Measurements from ENCODE around the gene OTOGL. TPM values are rescaled to one million over a fixed set of nuclear protein-coding genes. Genes with fewer than 3 reads are reported as not detected.
"Not testable (repeated sequence)": the region's sequence is repeated elsewhere in the genome, so short reads cannot be mapped to it uniquely, and the experiment has no call there.

The OTOGL gene
- total RNA-seq, 3 donors from 2014 or later: 0.10 to 0.66 (median 0.61) TPM

DNA sequence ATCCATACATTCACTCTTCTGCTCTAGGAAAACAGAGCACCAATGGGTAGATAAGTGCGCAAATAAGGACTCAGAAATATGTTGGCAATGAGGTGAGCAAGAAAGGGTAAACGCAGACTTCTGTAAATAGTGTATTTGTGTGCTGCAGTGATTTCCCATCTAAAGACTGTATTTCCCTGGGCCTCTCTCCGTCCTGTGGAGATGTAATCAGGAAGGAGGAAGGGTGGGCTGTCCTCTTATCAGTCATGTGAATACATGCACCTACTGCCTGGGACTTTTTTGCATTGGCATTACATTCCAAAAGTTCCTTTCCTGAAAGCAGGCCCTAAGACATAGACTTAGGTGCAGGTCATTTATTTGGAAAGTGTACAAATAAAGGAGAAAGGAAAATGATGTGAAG is 114.5 kb downstream of the OTOGL start:
- no peak for DNase-seq
- TF ChIP-seq, protein P1, sequence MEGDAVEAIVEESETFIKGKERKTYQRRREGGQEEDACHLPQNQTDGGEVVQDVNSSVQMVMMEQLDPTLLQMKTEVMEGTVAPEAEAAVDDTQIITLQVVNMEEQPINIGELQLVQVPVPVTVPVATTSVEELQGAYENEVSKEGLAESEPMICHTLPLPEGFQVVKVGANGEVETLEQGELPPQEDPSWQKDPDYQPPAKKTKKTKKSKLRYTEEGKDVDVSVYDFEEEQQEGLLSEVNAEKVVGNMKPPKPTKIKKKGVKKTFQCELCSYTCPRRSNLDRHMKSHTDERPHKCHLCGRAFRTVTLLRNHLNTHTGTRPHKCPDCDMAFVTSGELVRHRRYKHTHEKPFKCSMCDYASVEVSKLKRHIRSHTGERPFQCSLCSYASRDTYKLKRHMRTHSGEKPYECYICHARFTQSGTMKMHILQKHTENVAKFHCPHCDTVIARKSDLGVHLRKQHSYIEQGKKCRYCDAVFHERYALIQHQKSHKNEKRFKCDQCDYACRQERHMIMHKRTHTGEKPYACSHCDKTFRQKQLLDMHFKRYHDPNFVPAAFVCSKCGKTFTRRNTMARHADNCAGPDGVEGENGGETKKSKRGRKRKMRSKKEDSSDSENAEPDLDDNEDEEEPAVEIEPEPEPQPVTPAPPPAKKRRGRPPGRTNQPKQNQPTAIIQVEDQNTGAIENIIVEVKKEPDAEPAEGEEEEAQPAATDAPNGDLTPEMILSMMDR (IDR thresholded peaks at IDR 0.05): no peak
- intact Hi-C loops (cut with DNase I, micrococcal nuclease): no loop called here
- no peak for ATAC-seq
- H3K36me3 ChIP-seq (ENCODE audit: low read depth): no peaks in the 10 kb centered on the region
- H3K9me3 ChIP-seq: no peaks in the 10 kb centered on the region
- no peak overlapping the region for H3K4me3 ChIP-seq
- peaks cover under 1% of the 10 kb centered on the region for H3K4me1 ChIP-seq (ENCODE audit: low read depth)

DNA sequence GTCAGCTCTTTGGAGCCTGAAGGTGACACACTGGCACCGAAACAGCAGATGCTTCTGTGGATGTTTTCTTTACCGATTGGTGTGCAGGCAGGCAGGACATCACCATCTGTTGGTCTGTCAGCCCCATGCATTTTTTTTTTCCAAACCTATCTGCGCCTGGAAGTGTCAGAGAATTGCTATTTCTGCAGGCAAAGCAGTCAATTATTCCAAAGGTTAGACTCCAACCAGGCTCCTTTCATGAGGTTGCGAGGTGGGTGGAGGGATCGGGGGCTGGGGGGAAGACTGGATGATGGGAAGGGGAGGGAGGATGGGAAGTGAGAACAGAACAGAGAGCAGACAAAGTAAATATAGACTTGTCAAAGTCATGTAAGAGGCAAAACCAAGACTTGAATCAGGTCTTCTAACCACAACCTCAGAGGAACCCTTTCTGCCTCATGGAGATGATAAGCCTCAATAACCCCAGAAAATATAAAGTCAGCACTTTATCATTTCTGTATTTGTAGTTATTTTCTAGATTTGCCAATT is 117.7 kb downstream of the OTOGL start:
- ATAC-seq: no peak
- no peaks in the 10 kb centered on the region for H3K9me3 ChIP-seq
- intact Hi-C loops (cut with DNase I, micrococcal nuclease): no loop called here
- H3K4me3 ChIP-seq: no peak overlapping the region
- no peaks in the 10 kb centered on the region for H3K36me3 ChIP-seq (ENCODE audit: low read depth)
- TF ChIP-seq, protein P1 (IDR thresholded peaks at IDR 0.05): no peak
- DNase-seq: no peak
- peaks cover 2% of the 10 kb centered on the region for H3K4me1 ChIP-seq (ENCODE audit: low read depth)

DNA sequence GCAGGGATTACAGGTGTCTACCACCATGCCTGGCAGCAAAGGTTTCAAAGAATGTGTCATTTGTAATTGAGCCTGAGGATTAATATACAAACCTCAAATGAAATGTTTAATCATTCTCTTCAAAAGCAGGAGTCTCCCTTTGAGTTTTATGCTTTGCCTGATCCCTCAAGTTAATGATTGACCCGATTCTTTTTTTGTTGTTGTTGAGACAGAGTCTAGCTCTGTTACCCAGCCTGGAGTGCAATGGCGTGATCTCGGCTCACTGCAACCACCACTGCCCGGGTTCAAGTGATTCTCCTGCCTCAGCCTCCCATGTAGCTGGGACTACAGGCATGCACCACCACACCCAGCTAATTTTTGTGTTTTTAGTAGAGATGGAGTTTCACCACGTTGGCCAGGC is 119.6 kb downstream of the OTOGL start:
- H3K36me3 ChIP-seq (ENCODE audit: low read depth); H3K9me3 ChIP-seq; intact Hi-C loops (cut with DNase I, micrococcal nuclease); DNase-seq; H3K4me3 ChIP-seq; ATAC-seq; H3K4me1 ChIP-seq (ENCODE audit: low read depth): not testable (repeated sequence)

DNA sequence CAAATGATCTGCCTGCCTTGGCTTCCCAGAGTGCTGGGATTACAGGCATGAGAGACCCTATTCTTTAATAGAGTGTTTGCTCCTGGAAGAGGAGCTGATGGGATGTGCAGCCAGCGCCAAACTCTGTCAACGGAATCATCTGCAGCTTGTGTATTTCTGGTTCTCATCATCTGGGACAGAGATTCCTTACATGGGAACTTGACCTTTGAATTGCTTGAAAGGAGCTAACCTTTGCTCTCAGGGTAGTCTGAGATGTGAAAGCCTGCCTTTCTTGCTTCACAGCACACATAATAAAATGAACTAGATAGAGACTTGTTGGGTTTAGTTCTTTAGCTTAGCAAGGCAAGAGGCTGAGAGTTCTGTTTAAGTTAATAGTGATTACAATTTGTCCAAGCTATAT is 120.0 kb downstream of the OTOGL start:
- Histone ChIP-seq H3K4me3 (no peak overlapping the region), H3K4me1 (ENCODE audit: low read depth) (peaks cover 2% of the 10 kb centered on the region), H3K36me3 (ENCODE audit: low read depth) (no peaks in the 10 kb centered on the region), H3K9me3 (no peaks in the 10 kb centered on the region)
- ATAC-seq (no peak), DNase-seq (no peak)
- TF ChIP-seq, protein P1 (IDR thresholded peaks at IDR 0.05): no peak
- intact Hi-C loops (cut with DNase I, micrococcal nuclease): no loop called here

DNA sequence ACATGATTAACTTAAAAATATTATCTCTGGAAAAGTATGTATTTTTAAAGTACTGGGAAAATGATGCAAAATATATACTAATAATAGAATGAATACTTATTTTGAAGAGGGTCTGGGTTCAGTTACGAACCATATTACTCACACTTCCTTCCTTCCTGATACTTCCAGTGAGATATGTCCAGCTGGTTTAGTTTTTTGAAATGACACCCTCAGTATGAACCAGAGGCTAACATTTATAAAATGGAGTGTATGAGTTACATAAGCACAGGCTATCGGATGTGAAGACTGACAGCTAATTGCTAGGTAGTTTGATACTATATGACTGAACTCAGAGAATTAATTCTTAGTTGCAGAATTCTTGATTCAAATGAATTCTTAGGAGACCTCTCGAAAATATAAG is 122.9 kb downstream of the OTOGL start:
- Histone ChIP-seq H3K9me3 (no peaks in the 10 kb centered on the region), H3K4me3 (no peak overlapping the region), H3K36me3 (ENCODE audit: low read depth) (no peaks in the 10 kb centered on the region), H3K4me1 (ENCODE audit: low read depth) (peaks cover 2% of the 10 kb centered on the region)
- no peak for ATAC-seq
- intact Hi-C loops (cut with DNase I, micrococcal nuclease): no loop called here
- TF ChIP-seq, protein P1 (IDR thresholded peaks at IDR 0.05): no peak
- no peak for DNase-seq

DNA sequence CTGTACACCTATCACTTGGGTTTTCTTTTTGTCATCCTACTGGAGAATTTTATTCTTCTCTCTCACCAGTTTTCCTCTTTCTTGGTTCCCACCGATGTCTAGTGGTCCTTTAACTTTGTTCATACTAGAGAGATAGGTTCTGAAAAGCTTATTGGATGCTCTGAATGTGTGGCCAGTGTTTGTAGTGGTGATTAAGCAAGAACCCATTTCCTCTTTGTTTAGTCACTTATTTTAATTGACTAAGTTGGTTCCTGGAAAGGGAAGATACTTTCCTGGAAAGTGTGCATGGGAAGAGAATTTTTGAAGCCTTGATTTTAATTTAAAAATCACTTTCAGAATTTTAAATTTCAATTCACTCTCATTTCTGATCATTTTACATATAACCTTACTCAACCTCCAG is 127.2 kb downstream of the OTOGL start:
- intact Hi-C loops (cut with DNase I, micrococcal nuclease): no loop called here
- H3K4me1 ChIP-seq (ENCODE audit: low read depth): no peaks in the 10 kb centered on the region
- TF ChIP-seq, protein P1 (IDR thresholded peaks at IDR 0.05): no peak
- no peaks in the 10 kb centered on the region for H3K36me3 ChIP-seq (ENCODE audit: low read depth)
- H3K4me3 ChIP-seq: no peak overlapping the region
- DNase-seq (no peak), ATAC-seq (no peak)
- no peaks in the 10 kb centered on the region for H3K9me3 ChIP-seq

DNA sequence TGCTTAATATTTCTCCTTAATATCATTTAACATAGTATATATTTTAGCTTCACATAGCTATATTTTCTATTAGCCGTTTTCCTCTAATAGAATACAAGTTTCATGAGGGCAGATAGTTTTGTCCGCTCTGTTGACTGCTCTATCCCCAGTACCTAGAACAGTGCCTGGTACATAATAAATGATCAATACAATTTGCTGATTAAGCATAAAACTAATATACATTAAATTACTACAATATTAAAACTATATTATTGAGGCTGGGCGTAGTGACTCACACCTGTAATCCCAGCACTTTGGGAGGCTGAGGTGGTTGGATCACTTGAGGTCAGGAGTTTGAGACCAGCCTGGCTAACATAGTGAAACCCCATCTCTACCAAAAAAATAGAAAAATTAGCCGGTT is 128.6 kb downstream of the OTOGL start:
- DNase-seq; H3K4me1 ChIP-seq (ENCODE audit: low read depth); H3K36me3 ChIP-seq (ENCODE audit: low read depth); ATAC-seq; intact Hi-C loops (cut with DNase I, micrococcal nuclease); H3K9me3 ChIP-seq; H3K4me3 ChIP-seq: not testable (repeated sequence)

All from mucosa of descending colon (tissue), 3 donors.